GM18526 (cell line): Measurements from ENCODE around the gene FAM222A.

Source experiments
- POLR2A ChIP-seq: IDR thresholded peaks from 3 replicates; pipeline ENCODE4 v1.6.1; 2011; ENCODE audit not compliant: insufficient read length; ENCODE audit errors: extremely low read depth

The FAM222A gene

GRCh38 chr12:109715310-109716091 is 1.9 kb downstream of the FAM222A start:
- TF ChIP-seq POLR2A = no peak

GRCh38 chr12:109716092-109716479 is 2.5 kb downstream of the FAM222A start:
- TF ChIP-seq POLR2A = no peak

GRCh38 chr12:109716512-109717389 is 3.1 kb downstream of the FAM222A start:
- no peak for TF ChIP-seq POLR2A

GRCh38 chr12:109717390-109718357 is 4.0 kb downstream of the FAM222A start:
- no peak for TF ChIP-seq POLR2A

- TF ChIP-seq POLR2A = no peak
These were observed 4.8 kb downstream of the FAM222A start for GRCh38 chr12:109718390-109718789.

- no peak for TF ChIP-seq POLR2A
These were observed 5.7 kb downstream of the FAM222A start for GRCh38 chr12:109719123-109720022.

- no peak for TF ChIP-seq POLR2A
These were observed 6.7 kb downstream of the FAM222A start for GRCh38 chr12:109720152-109720856.

- TF ChIP-seq POLR2A = no peak
These were observed 7.2 kb downstream of the FAM222A start for GRCh38 chr12:109720857-109721189.

- no peak for TF ChIP-seq POLR2A
These were observed 7.7 kb downstream of the FAM222A start for GRCh38 chr12:109721276-109721675.

- TF ChIP-seq POLR2A = no peak
These were observed 8.5 kb downstream of the FAM222A start for GRCh38 chr12:109722022-109722720.

GRCh38 chr12:109722721-109723094 is 9.1 kb downstream of the FAM222A start:
- no peak for TF ChIP-seq POLR2A

GRCh38 chr12:109723311-109723881 is 9.8 kb downstream of the FAM222A start:
- no peak for TF ChIP-seq POLR2A
